ENCODE measurements around the gene AGPAT2. TPM values are rescaled to one million over a fixed set of nuclear protein-coding genes. Genes with fewer than 3 reads are reported as not detected.

Gene AGPAT2
- total RNA-seq, result 26.5 and 30.0 TPM in 2 replicates

DNA sequence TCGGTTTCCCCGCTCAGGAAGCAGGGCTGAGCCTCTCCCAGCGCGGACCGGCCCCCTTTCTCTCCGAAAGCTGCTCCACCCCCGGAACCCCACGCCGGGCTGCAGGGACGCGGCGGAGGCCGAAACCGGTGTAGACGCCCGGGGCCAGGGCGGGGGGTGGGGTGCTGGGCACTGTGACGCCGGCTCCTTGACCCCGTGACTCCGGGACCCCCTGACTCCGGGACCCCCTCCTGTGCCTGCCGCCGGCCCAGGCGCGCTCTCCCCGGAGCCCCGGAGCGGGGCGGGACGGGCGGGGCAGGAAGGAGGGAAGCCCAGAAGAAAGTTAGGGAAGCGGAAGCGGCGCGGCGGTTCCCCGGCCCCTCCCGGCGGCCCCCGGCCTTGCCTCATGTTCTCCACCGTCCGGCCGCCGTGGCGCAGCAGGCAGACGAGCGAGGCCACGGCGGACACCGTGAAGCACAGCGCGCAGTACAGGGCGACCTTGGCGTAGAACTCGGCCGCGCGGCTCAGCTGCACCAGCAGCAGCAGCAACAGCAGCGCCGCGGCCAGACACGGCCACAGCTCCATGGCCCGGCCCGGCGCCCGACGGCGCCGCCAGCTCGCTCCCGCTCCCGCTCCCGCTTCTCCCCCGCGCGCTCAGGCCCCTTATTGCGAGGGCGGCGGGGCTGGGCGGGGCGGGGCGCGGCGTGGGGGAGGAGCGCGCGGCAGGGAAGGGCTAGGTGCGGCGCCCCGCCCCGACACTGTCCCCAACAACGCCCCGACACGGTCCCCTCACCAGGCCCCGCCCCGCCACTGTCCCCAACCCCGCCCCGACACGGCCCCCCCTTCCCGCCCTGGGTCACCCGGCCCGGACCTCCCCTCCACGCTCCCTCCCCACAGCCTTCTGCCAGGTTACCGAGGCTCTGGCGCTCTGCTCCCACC lies at the start of gene AGPAT2:
Gene AGPAT2, minus strand, starts transcription at position 664 of the 918 bp plus-strand sequence. Its CDS starts 100 bp downstream, at position 564.
- Histone ChIP-seq H3K36me3 (ENCODE audit: insufficient read depth, low read length) (no peaks in the 10 kb centered on the region), H3K79me2 (ENCODE audit: insufficient read depth, low read length) (peaks cover 14% of the 10 kb centered on the region), H3K4me1 (ENCODE audit: insufficient read depth, low read length) (peaks cover 4% of the 10 kb centered on the region), H3K27me3 (ENCODE audit: insufficient read depth, low read length) (no peaks in the 10 kb centered on the region), H3K4me2 (ENCODE audit: insufficient read depth, low read length) (peak within 1 kb of the TSS; percentile 84), H3K4me3 (ENCODE audit: insufficient read depth, low read length) (peak within 1 kb of the TSS; percentile 78), H2AFZ (ENCODE audit: low read length) (peak within 1 kb of the TSS; percentile 47), H3K27ac (ENCODE audit: low read depth, low read length) (no peak within 1 kb of the TSS), H3K9me3 (ENCODE audit: low read depth, low read length) (no peaks in the 10 kb centered on the region), H4K20me1 (ENCODE audit: insufficient read depth, low read length) (peaks cover 5% of the 10 kb centered on the region)
- peak; percentile 98 for DNase-seq (ENCODE audit: insufficient read length, low spot score, missing footprints)
- TF ChIP-seq, protein P1, sequence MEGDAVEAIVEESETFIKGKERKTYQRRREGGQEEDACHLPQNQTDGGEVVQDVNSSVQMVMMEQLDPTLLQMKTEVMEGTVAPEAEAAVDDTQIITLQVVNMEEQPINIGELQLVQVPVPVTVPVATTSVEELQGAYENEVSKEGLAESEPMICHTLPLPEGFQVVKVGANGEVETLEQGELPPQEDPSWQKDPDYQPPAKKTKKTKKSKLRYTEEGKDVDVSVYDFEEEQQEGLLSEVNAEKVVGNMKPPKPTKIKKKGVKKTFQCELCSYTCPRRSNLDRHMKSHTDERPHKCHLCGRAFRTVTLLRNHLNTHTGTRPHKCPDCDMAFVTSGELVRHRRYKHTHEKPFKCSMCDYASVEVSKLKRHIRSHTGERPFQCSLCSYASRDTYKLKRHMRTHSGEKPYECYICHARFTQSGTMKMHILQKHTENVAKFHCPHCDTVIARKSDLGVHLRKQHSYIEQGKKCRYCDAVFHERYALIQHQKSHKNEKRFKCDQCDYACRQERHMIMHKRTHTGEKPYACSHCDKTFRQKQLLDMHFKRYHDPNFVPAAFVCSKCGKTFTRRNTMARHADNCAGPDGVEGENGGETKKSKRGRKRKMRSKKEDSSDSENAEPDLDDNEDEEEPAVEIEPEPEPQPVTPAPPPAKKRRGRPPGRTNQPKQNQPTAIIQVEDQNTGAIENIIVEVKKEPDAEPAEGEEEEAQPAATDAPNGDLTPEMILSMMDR (IDR thresholded peaks at IDR 0.05; ENCODE audit: extremely low read depth, low read depth, low read length), result no peak

GRCh38 chr9:136735812-136736480 lies 48.7 kb upstream of the AGPAT2 start:
- H3K27ac ChIP-seq (ENCODE audit: low read depth, low read length), result no peak overlapping the region
- no peak for DNase-seq (ENCODE audit: insufficient read length, low spot score, missing footprints)
- H3K27me3 ChIP-seq (ENCODE audit: insufficient read depth, low read length), result peaks cover 15% of the 10 kb centered on the region
- no peak overlapping the region for H2AFZ ChIP-seq (ENCODE audit: low read length)
- H3K4me3 ChIP-seq (ENCODE audit: insufficient read depth, low read length), result no peak overlapping the region
- H3K36me3 ChIP-seq (ENCODE audit: insufficient read depth, low read length), result no peaks in the 10 kb centered on the region
- H3K79me2 ChIP-seq (ENCODE audit: insufficient read depth, low read length), result peaks cover 3% of the 10 kb centered on the region
- H3K9me3 ChIP-seq (ENCODE audit: low read depth, low read length), result no peaks in the 10 kb centered on the region
- no peak overlapping the region for H3K4me2 ChIP-seq (ENCODE audit: insufficient read depth, low read length)
- H3K4me1 ChIP-seq (ENCODE audit: insufficient read depth, low read length), result peaks cover under 1% of the 10 kb centered on the region
- TF ChIP-seq, protein P1 (IDR thresholded peaks at IDR 0.05; ENCODE audit: extremely low read depth, low read depth, low read length), result no peak
- no peaks in the 10 kb centered on the region for H4K20me1 ChIP-seq (ENCODE audit: insufficient read depth, low read length)

DNA sequence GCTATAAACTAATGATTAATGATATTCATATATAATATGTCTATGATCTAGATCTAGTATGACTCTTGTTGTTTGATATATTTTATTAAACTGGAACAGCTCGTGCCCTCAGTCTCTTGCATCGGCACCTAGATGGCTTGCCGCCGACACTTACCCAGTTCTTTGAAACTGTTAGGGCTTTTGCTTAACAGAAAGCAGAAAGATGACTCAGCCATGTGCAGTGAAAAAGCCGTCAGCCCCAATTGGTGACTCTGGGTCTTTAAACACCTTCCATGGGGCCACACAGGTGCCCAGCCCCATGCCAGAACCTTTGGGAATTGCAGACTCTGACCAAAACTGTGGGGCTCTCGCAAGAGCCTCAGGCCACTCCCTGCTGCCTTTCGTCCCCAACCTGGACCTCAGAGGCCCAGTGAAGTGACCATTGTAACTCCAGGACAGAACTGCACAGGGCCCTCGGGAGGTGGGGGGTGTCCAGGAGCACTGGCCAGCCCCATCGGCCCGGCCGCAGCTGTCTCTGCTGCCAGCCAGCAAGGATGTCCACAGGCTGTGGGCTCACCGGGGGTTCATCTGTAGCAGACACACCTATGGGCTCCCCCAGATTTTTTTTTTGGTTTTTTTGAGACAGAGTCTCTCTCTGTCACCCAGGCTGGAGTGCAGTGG lies 47.7 kb upstream of the AGPAT2 start:
- no peak overlapping the region for H3K4me2 ChIP-seq (ENCODE audit: insufficient read depth, low read length)

More for the DNA sequence above, 47.7 kb upstream of the AGPAT2 start:
- Histone ChIP-seq H2AFZ (ENCODE audit: low read length) (no peak overlapping the region), H3K36me3 (ENCODE audit: insufficient read depth, low read length) (no peaks in the 10 kb centered on the region), H3K79me2 (ENCODE audit: insufficient read depth, low read length) (peaks cover 12% of the 10 kb centered on the region), H3K4me3 (ENCODE audit: insufficient read depth, low read length) (no peak overlapping the region), H3K9me3 (ENCODE audit: low read depth, low read length) (no peaks in the 10 kb centered on the region), H3K27ac (ENCODE audit: low read depth, low read length) (no peak overlapping the region), H3K27me3 (ENCODE audit: insufficient read depth, low read length) (peaks cover 6% of the 10 kb centered on the region), H3K4me1 (ENCODE audit: insufficient read depth, low read length) (no peaks in the 10 kb centered on the region), H4K20me1 (ENCODE audit: insufficient read depth, low read length) (peaks cover 2% of the 10 kb centered on the region)
- TF ChIP-seq, protein P1 (IDR thresholded peaks at IDR 0.05; ENCODE audit: extremely low read depth, low read depth, low read length), result no peak
- DNase-seq (ENCODE audit: insufficient read length, low spot score, missing footprints), result no peak
